Caco-2 (cell line): ENCODE data around the gene MARCHF10. TPM values are rescaled to one million over a fixed set of nuclear protein-coding genes. Genes with fewer than 3 reads are reported as not detected.
A peak's percentile ranks its signal among the peaks of the same experiment; 100 is the strongest.

Experiments used
- BruUV-seq: library from RNA; stranded (reverse); fragments of 400-500 nt; replicated peaks from 2 replicates; lab custom pipeline; 2021; lab: Mats Ljungman, UMichigan
- CTCF ChIA-PET: fragments of 300-600 bp; sonication (Branson Sonifier 250); formaldehyde crosslinking; loops from one replicate; lab custom pipeline; 2022; ENCODE audit warnings: antibody characterized with exemption; lab: Charles Lee
- POLR2A ChIA-PET: fragments of 300-600 bp; sonication (Branson Sonifier 250); formaldehyde crosslinking; loops from one replicate; lab custom pipeline; 2022; ENCODE audit warnings: antibody characterized with exemption; lab: Charles Lee
- DNase-seq, 2 experiments: peaks; one replicate each; pipeline versions ENCODE4 v3.0.0 to v3.0.0-alpha.2; 2020 to 2022
- H3K27me3 ChIP-seq: replicated peaks from 2 replicates; pipeline ENCODE4 v1.6.0; 2011; ENCODE audit warnings: low read length; ENCODE audit not compliant: control insufficient read depth, insufficient read depth
- H3K36me3 ChIP-seq: 2 replicates; pipeline ENCODE4 v1.5.1; 2011; ENCODE audit warnings: low read length; ENCODE audit not compliant: control insufficient read depth, insufficient read depth
- H3K4me1 ChIP-seq: fragments of 250-450 bp; sonication (Bioruptor Pico); 2 replicates; pipeline ENCODE4 v1.5.1; 2020; ENCODE audit warnings: mild to moderate bottlenecking
- H3K4me3 ChIP-seq: 2 replicates; pipeline ENCODE4 v1.5.1; 2011; ENCODE audit warnings: low read depth, mild to moderate bottlenecking, control low read depth, low read length
- H3K9me3 ChIP-seq: fragments of 250-450 bp; sonication (Bioruptor Pico); 2 replicates; pipeline ENCODE4 v1.5.1; 2020; ENCODE audit warnings: mild to moderate bottlenecking, moderate library complexity
- H3K27ac Mint-ChIP-seq: one replicate; pipeline ENCODE4 v1.8.0; 2022; ENCODE audit warnings: mixed read lengths; ENCODE audit not compliant: unreplicated experiment
- H3K27me3 Mint-ChIP-seq: one replicate; pipeline ENCODE4 v1.8.0; 2022; ENCODE audit warnings: mixed read lengths; ENCODE audit not compliant: insufficient read depth, unreplicated experiment
- H3K36me3 Mint-ChIP-seq: one replicate; pipeline ENCODE4 v1.8.0; 2022; ENCODE audit warnings: mild to moderate bottlenecking, mixed read lengths; ENCODE audit not compliant: insufficient read depth, unreplicated experiment
- H3K4me1 Mint-ChIP-seq: one replicate; pipeline ENCODE4 v1.8.0; 2022; ENCODE audit warnings: low read depth, mixed read lengths; ENCODE audit not compliant: unreplicated experiment
- H3K4me3 Mint-ChIP-seq: one replicate; pipeline ENCODE4 v1.8.0; 2022; ENCODE audit warnings: mild to moderate bottlenecking, moderate library complexity, mixed read lengths; ENCODE audit not compliant: unreplicated experiment
- H3K9me3 Mint-ChIP-seq: one replicate; pipeline ENCODE4 v1.8.0; 2022; ENCODE audit warnings: mixed read lengths; ENCODE audit not compliant: unreplicated experiment
- CTCF ChIP-seq, 2 experiments: fragments of 200-600 bp in 1 of 2; IDR thresholded peaks; 1 replicate in 1 of 2; 2 replicates in 1 of 2; pipeline versions ENCODE4 v1.5.1 to v1.8.0; 2011 to 2022; ENCODE audit warnings: antibody characterized with exemption in 1 of 2, control low read depth in 1 of 2, inconsistent platforms in 1 of 2, low read depth in 1 of 2, low read length in 1 of 2, mild to moderate bottlenecking in 1 of 2, moderate library complexity in 1 of 2; ENCODE audit not compliant: insufficient read depth in 1 of 2, severe bottlenecking in 1 of 2, unreplicated experiment in 1 of 2
- intact Hi-C: fragments of 100-400 bp; cut with micrococcal nuclease; formaldehyde crosslinking; loops from one replicate; pipeline ENCODE4 v1.10.0; 2022; ENCODE audit not compliant: unreplicated experiment
- total RNA-seq: library from RNA; stranded (reverse); gene quantifications from 2 replicates; pipeline ENCODE4 v1.2.3, GENCODE V29; 2022

The MARCHF10 gene
- total RNA-seq, 1 experiment from 2014 or later: not detected

- no TSS peak for BruUV-seq
- Mint-ChIP-seq H3K36me3 (peaks cover 5% of the 10 kb centered on the region), H3K27ac (no peak overlapping the region), H3K9me3 (no peaks in the 10 kb centered on the region), H3K4me3 (no peak overlapping the region), H3K4me1 (peaks cover 18% of the 10 kb centered on the region), H3K27me3 (peaks cover 12% of the 10 kb centered on the region)
- intact Hi-C loops: no loop called here
- Histone ChIP-seq H3K9me3 (0 out of 2 replicates have a peak, but pooled peaks cover 2% of the 10 kb centered on the region), H3K27me3 (no peaks in the 10 kb centered on the region), H3K4me1 (peaks cover 16% of the 10 kb centered on the region), H3K36me3 (no peaks in the 10 kb centered on the region), H3K4me3 (no peak overlapping the region)
- CTCF ChIA-PET: no interaction called here
- no peak for DNase-seq
- TF ChIP-seq CTCF (IDR thresholded peaks at IDR 0.05; ENCODE audit: insufficient read depth in 1 of 2, low read depth in 1 of 2, low read length in 1 of 2, severe bottlenecking in 1 of 2, unreplicated experiment in 1 of 2): no peak
- POLR2A ChIA-PET: no interaction called here
Observed at GRCh38 chr17:62723842-62724241, 84.3 kb downstream of the MARCHF10 start.

GRCh38 chr17:62722625-62723024 lies 85.5 kb downstream of the MARCHF10 start:
- peaks cover 16% of the 10 kb centered on the region for H3K27me3 Mint-ChIP-seq
- no peak overlapping the region for H3K27ac Mint-ChIP-seq
- BruUV-seq: no TSS peak
- intact Hi-C loops: no loop called here
- ChIA-PET POLR2A (no interaction called here), CTCF (interaction anchor here (0.7 kb wide), 1 partner anchor 51 kb away, joined by 3 read pairs; no protein-coding TSS in a partner anchor)
- H3K4me1 Mint-ChIP-seq: peaks cover 18% of the 10 kb centered on the region
- Histone ChIP-seq H3K27me3 (no peaks in the 10 kb centered on the region), H3K36me3 (no peaks in the 10 kb centered on the region), H3K4me3 (no peak overlapping the region), H3K4me1 (peaks cover 16% of the 10 kb centered on the region), H3K9me3 (0 out of 2 replicates have a peak, but pooled peaks cover 2% of the 10 kb centered on the region)
- peaks cover 5% of the 10 kb centered on the region for H3K36me3 Mint-ChIP-seq
- DNase-seq: no peak
- H3K4me3 Mint-ChIP-seq: no peak overlapping the region
- TF ChIP-seq CTCF (IDR thresholded peaks at IDR 0.05; ENCODE audit: insufficient read depth in 1 of 2, low read depth in 1 of 2, low read length in 1 of 2, severe bottlenecking in 1 of 2, unreplicated experiment in 1 of 2): no peak
- no peaks in the 10 kb centered on the region for H3K9me3 Mint-ChIP-seq

- H3K9me3 ChIP-seq: 0 out of 2 replicates have a peak, but pooled peaks cover 2% of the 10 kb centered on the region
- ChIA-PET CTCF (interaction anchor here (0.6 to 0.7 kb wide), 3 partner anchors 173 to 688 kb away, joined by 3 to 6 read pairs (median 6); no protein-coding TSS in a partner anchor), POLR2A (no interaction called here)
- intact Hi-C loops: no loop called here
- Mint-ChIP-seq H3K27ac (no peak overlapping the region), H3K4me3 (no peak overlapping the region), H3K36me3 (peaks cover 5% of the 10 kb centered on the region), H3K27me3 (peaks cover 18% of the 10 kb centered on the region), H3K9me3 (no peaks in the 10 kb centered on the region), H3K4me1 (peaks cover 10% of the 10 kb centered on the region)
- peak; percentile 56 to 60 for TF ChIP-seq CTCF (IDR thresholded peaks at IDR 0.05; ENCODE audit: insufficient read depth in 1 of 2, low read depth in 1 of 2, low read length in 1 of 2, severe bottlenecking in 1 of 2, unreplicated experiment in 1 of 2)
- DNase-seq: peak in 1 of 2 experiments; percentile 60
- no peaks in the 10 kb centered on the region for H3K36me3 ChIP-seq
- no peaks in the 10 kb centered on the region for H3K27me3 ChIP-seq
- H3K4me1 ChIP-seq: peaks cover 4% of the 10 kb centered on the region
- H3K4me3 ChIP-seq: no peak overlapping the region
- BruUV-seq: no TSS peak
Observed at GRCh38 chr17:62720126-62720850, 87.8 kb downstream of the MARCHF10 start.
